ENCODE data around the gene OAT. TPM values are rescaled to one million over a fixed set of nuclear protein-coding genes. Genes with fewer than 3 reads are reported as not detected.

The OAT gene
- total and polyA plus RNA-seq, 9 donors = 76.5 to 125 (median 94.5) TPM

DNA sequence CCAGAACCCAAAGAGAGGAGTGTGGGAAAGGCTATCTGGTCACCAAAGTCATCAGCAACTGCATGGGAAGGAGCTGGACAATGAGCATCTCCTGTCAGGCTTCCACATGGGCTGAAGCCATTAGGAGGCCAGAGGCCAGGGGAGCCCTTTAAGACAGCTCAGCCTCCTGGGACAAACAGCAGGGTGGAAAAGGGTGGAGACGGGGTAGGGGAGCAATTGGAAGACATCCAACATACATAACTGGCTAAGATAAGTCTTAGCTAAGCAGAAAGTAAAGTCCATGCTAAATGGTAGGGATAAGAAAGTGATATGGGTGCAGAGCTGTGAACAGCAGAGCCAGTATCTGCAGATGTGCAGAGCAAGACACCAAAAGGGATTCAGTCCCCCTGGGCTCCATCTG lies 1.5 kb upstream of the OAT start:
- intact Hi-C loops (cut with DNase I) = no loop called here

DNA sequence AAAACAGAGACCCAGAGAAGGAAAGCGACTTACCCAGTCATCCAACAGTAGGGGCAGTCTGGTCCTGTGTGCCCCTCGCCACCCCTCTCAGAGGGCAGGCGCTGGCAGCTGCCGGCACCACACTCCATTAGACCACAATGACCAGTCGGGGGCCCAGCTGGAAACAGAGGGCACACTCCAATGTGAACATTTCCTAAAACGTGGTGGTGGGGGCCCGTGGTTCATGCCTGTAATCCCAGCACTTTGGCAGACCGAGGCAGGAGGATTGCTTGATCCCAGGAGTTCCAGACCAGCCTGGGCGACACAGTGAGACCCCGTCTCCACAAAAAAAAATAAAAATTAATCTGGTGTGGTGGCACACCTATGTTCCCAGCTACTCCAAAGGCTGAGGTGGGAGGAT lies 912 bp upstream of the OAT start:
- no peaks in the 10 kb centered on the region for H3K36me3 ChIP-seq
- H3K4me3 ChIP-seq = no peak overlapping the region
- H3K9me3 ChIP-seq = no peaks in the 10 kb centered on the region
- 89 to 92% (median 92%) methylated on average over 10 of the region's 10 CpGs for WGBS, 3 donors
- intact Hi-C loops (cut with DNase I) = no loop called here
- H3K27ac ChIP-seq = no peak overlapping the region
- DNase-seq = peak in 3 of 5 donors; percentile 34 to 45 (median 35)
- TF ChIP-seq POLR2A (IDR thresholded peaks at IDR 0.05) (no peak), EP300 (IDR thresholded peaks at IDR 0.05) (no peak)
- TF ChIP-seq, protein P1, sequence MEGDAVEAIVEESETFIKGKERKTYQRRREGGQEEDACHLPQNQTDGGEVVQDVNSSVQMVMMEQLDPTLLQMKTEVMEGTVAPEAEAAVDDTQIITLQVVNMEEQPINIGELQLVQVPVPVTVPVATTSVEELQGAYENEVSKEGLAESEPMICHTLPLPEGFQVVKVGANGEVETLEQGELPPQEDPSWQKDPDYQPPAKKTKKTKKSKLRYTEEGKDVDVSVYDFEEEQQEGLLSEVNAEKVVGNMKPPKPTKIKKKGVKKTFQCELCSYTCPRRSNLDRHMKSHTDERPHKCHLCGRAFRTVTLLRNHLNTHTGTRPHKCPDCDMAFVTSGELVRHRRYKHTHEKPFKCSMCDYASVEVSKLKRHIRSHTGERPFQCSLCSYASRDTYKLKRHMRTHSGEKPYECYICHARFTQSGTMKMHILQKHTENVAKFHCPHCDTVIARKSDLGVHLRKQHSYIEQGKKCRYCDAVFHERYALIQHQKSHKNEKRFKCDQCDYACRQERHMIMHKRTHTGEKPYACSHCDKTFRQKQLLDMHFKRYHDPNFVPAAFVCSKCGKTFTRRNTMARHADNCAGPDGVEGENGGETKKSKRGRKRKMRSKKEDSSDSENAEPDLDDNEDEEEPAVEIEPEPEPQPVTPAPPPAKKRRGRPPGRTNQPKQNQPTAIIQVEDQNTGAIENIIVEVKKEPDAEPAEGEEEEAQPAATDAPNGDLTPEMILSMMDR (IDR thresholded peaks at IDR 0.05) = no peak
- peaks cover 8% of the 10 kb centered on the region for H3K4me1 ChIP-seq (ENCODE audit: insufficient read depth)
- no peaks in the 10 kb centered on the region for H3K27me3 ChIP-seq

More for the DNA sequence above, 1.5 kb upstream of the OAT start:
- Histone ChIP-seq H3K9me3 (no peaks in the 10 kb centered on the region), H3K4me3 (no peak overlapping the region), H3K36me3 (no peaks in the 10 kb centered on the region), H3K4me1 (ENCODE audit: insufficient read depth) (peaks cover 4% of the 10 kb centered on the region), H3K27ac (no peak overlapping the region), H3K27me3 (no peaks in the 10 kb centered on the region)
- 27 to 48% (median 28%) methylated on average over 1 of the region's 1 CpG for WGBS, 3 donors
- no peak for TF ChIP-seq EP300 (IDR thresholded peaks at IDR 0.05)
- no peak for TF ChIP-seq POLR2A (IDR thresholded peaks at IDR 0.05)
- TF ChIP-seq, protein P1 (IDR thresholded peaks at IDR 0.05) = no peak
- DNase-seq = no peak

DNA sequence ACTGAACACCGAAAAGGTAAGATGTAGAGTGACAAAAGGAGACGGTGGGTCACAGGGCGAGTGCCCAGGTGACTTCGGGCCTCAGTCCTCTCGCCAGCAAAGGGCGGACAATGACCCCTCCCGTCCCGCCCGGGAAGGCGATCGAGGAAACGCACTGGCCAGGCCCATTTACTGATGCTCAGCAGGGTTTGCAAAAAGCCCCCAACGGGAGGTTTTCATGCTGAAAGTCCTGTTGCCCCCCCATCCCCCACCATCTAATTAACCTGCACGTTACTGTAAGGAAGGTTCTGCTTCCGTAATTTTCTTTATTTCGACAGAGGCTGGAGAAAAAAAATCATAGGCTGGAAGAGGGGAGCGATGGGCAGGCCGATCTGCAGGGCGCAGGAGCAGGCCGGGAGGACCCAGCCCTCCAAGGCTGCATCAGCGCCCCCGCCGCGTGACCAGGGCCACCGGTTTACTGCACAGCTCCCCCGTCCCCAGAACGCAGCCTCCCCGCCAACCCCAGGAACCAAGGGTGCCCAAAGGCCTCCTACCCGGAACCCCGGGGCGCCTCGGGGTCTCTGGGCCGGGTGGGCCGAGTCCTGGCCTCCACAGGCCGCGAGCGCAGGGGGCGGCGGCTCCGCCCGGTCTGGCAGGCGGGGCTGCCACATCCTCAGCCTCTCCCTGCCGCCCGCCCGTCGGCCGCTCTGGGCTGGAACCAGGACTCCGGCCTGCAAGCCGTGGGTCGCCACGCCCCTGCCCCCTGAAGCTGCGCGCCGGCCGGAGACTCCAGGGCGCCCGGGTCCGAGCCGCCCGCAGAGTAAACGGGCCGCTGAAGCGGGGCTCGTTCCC lies 613 bp downstream of the OAT start:
- peak overlapping the region; percentile 89 to 91 for H3K27ac ChIP-seq
- H3K4me1 ChIP-seq (ENCODE audit: insufficient read depth) = peaks cover 12% of the 10 kb centered on the region
- peak; percentile 60 to 77 (median 75) for DNase-seq
- H3K9me3 ChIP-seq = no peaks in the 10 kb centered on the region
- TF ChIP-seq EP300 (IDR thresholded peaks at IDR 0.05) (no peak), POLR2A (IDR thresholded peaks at IDR 0.05) (no peak)
- TF ChIP-seq, protein P1 (IDR thresholded peaks at IDR 0.05) = peak in 1 of 3 donors; percentile 5
- H3K4me3 ChIP-seq = peak overlapping the region; percentile 65
- no peaks in the 10 kb centered on the region for H3K36me3 ChIP-seq
- intact Hi-C loops (cut with DNase I) = no loop called here
- 2 to 3% (median 2%) methylated on average over 22 to 64 of the region's 64 CpGs for WGBS, 3 donors
- H3K27me3 ChIP-seq = no peaks in the 10 kb centered on the region

DNA sequence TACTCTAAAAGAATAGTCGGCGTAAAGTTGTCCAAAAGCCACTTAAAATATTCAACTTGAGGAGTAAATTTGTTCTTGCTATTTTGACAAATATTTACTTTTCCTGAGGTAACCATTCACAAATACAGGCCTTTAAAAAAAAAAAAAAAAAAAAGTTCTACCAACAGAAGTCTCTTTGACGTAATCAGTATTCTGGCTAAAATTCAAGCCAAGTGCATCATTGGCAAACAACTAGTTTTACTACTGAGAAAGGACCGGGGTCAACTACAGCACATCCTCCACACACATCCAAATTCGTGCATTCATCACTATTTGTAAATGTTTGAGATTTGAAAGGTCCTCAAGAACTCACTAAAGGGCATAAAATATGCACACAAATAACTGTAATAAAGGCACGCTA lies 2.0 kb downstream of the OAT start:
- Histone ChIP-seq H3K27ac (peak overlapping the region in 1 of 2 donors; percentile 38), H3K4me1 (ENCODE audit: insufficient read depth) (peaks cover 14% of the 10 kb centered on the region), H3K36me3 (no peaks in the 10 kb centered on the region), H3K27me3 (no peaks in the 10 kb centered on the region), H3K9me3 (no peaks in the 10 kb centered on the region), H3K4me3 (no peak overlapping the region)
- intact Hi-C loops (cut with DNase I) = no loop called here
- DNase-seq = peak in 1 of 5 donors; percentile 27
- WGBS, 3 donors = 14 to 25% (median 18%) methylated on average over 6 of the region's 6 CpGs
- TF ChIP-seq EP300 (IDR thresholded peaks at IDR 0.05) = no peak

DNA sequence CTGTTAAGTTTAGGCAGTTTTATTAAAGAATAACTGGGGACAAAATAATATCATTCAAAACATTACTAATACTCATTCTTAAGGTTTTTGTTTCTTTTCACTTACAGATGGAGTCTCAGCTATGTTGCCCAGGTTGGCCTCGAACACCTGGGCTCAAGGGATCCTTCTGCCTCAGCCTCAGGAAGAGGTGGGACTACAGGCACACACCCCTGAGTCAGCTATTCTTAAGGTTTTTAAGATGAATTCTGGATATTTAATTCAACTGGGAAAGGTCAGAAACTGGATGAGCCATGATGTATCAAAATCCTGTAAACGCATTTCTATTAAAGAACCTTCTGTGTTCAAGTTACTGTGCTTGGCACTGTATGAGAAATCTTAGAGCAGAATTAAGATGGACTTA lies 3.5 kb downstream of the OAT start:
- peaks cover 14% of the 10 kb centered on the region for H3K4me1 ChIP-seq (ENCODE audit: insufficient read depth)

More for the DNA sequence above, 3.5 kb downstream of the OAT start:
- TF ChIP-seq EP300 (IDR thresholded peaks at IDR 0.05) = no peak
- TF ChIP-seq, protein P1 (IDR thresholded peaks at IDR 0.05) = no peak
- TF ChIP-seq POLR2A (IDR thresholded peaks at IDR 0.05) = no peak
- DNase-seq = no peak
- Histone ChIP-seq H3K9me3 (no peaks in the 10 kb centered on the region), H3K27me3 (no peaks in the 10 kb centered on the region), H3K4me3 (no peak overlapping the region), H3K36me3 (no peaks in the 10 kb centered on the region), H3K27ac (no peak overlapping the region)
- intact Hi-C loops (cut with DNase I) = no loop called here
- WGBS, 3 donors = 71 to 82% (median 74%) methylated on average over 2 of the region's 2 CpGs
